OCI-LY1 (cell line): Measurements from ENCODE around the gene TNFRSF11A.

Source experiments
- EZH2 ChIP-seq: fragments of 200-600 bp; sonication (generic), shearing (Covaris generic); IDR thresholded peaks from 2 replicates; pipeline ENCODE4 v1.8.0; 2017; ENCODE audit warnings: borderline replicate concordance, mixed run types, mild to moderate bottlenecking, antibody characterized with exemption, low read length, moderate library complexity, mixed read lengths
- TF ChIP-seq, protein P1 (sequence below): fragments of 200-600 bp; sonication (generic), shearing (Covaris generic); IDR thresholded peaks from 2 replicates; pipeline ENCODE4 v1.5.1; 2017; ENCODE audit warnings: mild to moderate bottlenecking, antibody characterized with exemption, low read length, moderate library complexity, mixed read lengths

DNA sequence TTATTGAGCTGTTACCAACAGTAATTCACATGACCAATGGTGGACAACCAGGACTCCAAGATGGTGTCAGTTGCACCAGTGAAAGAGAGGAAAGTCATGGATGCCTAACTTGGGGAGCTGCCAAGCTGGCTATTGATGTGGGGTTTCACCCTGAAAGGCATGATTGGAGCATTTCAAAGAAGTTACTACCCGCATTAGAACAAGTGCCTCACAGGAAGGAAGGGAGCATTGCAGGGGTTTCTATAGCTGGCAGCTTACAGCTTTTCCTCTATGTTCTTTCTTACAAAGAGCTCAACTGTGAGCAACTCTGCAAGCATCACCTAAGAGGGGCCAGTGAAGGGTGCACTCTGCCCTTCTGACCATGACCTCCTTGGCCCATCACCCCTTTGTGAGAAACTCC, 93.1 kb downstream of the TNFRSF11A start:
- TF ChIP-seq, protein P1, sequence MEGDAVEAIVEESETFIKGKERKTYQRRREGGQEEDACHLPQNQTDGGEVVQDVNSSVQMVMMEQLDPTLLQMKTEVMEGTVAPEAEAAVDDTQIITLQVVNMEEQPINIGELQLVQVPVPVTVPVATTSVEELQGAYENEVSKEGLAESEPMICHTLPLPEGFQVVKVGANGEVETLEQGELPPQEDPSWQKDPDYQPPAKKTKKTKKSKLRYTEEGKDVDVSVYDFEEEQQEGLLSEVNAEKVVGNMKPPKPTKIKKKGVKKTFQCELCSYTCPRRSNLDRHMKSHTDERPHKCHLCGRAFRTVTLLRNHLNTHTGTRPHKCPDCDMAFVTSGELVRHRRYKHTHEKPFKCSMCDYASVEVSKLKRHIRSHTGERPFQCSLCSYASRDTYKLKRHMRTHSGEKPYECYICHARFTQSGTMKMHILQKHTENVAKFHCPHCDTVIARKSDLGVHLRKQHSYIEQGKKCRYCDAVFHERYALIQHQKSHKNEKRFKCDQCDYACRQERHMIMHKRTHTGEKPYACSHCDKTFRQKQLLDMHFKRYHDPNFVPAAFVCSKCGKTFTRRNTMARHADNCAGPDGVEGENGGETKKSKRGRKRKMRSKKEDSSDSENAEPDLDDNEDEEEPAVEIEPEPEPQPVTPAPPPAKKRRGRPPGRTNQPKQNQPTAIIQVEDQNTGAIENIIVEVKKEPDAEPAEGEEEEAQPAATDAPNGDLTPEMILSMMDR = no peak
- TF ChIP-seq EZH2 = no peak
